Gastroesophageal sphincter (tissue), 4 donors: ENCODE measurements around the gene SDC1. TPM values are rescaled to one million over a fixed set of nuclear protein-coding genes. Genes with fewer than 3 reads are reported as not detected.

Experiments
- ATAC-seq: fragments of 150-250 bp; one replicate; pipeline ENCODE4 v1.9.1; 2016; ENCODE audit warnings: mild to moderate bottlenecking, moderate library complexity
- H3K27ac ChIP-seq, 4 donors: fragments of 200-600 bp; sonication (generic) in 3 of 4; 1 replicate in 3 of 4; 2 replicates in 1 of 4; pipeline ENCODE4 v1.5.1; 2016 to 2019
- H3K27me3 ChIP-seq: fragments of 200-600 bp; sonication (generic); one replicate; pipeline ENCODE4 v1.5.1; 2019
- H3K36me3 ChIP-seq, 2 donors: fragments of 200-600 bp; sonication (generic); one replicate each; pipeline ENCODE4 v1.5.1; 2019; ENCODE audit warnings: control low read depth in 1 of 2
- H3K4me1 ChIP-seq, 3 donors: fragments of 200-600 bp; sonication (generic); 1 replicate in 2 of 3; 2 replicates in 1 of 3; pipeline ENCODE4 v1.5.1; 2016 to 2019; ENCODE audit warnings: control low read depth in 2 of 3
- H3K4me3 ChIP-seq, 2 donors: fragments of 200-600 bp; sonication (generic); one replicate each; pipeline ENCODE4 v1.5.1; 2019; ENCODE audit warnings: mild to moderate bottlenecking in 1 of 2, moderate library complexity in 1 of 2
- H3K9me3 ChIP-seq, 3 donors: fragments of 200-600 bp; sonication (generic); one replicate each; pipeline ENCODE4 v1.5.1; 2017 to 2019; ENCODE audit warnings: control low read depth in 2 of 3
- CTCF ChIP-seq, 4 experiments: fragments of 200-600 bp in 2 of 4; fragments of 450-650 bp in 2 of 4; sonication (generic) in 1 of 4; IDR thresholded peaks; one replicate each; pipeline ENCODE4 v1.5.1; 2017 to 2019; ENCODE audit warnings: antibody characterized with exemption in 4 of 4, mild to moderate bottlenecking in 2 of 4, moderate library complexity in 2 of 4
- EP300 ChIP-seq: sonication (generic); formaldehyde crosslinking; IDR thresholded peaks from one replicate; pipeline ENCODE4 v1.6.1; 2017; ENCODE audit warnings: antibody characterized with exemption, mild to moderate bottlenecking
- POLR2A ChIP-seq, 2 donors: fragments of 450-650 bp; IDR thresholded peaks; one replicate each; pipeline ENCODE4 v1.6.1; 2017; ENCODE audit warnings: antibody characterized with exemption in 2 of 2, mild to moderate bottlenecking in 2 of 2, moderate library complexity in 1 of 2
- POLR2AphosphoS5 ChIP-seq: sonication (generic); formaldehyde crosslinking; IDR thresholded peaks from one replicate; pipeline ENCODE4 v1.6.1; 2017; ENCODE audit warnings: antibody characterized with exemption
- WGBS, 2 donors: methylation state at CpG; one replicate each; pipeline ENCODE4 v1.1.5; 2018; ENCODE audit warnings: low coverage in 1 of 2; 5-methylcytosine and 5-hydroxymethylcytosine counted together
- total RNA-seq, 4 donors: library from RNA; depleted of rRNA; stranded (reverse); fragments of >200 nt; gene quantifications; one replicate each; pipeline ENCODE4 v1.1.0, GENCODE V29; 2016

SDC1 gene
- total RNA-seq, 4 donors from 2014 or later, result 1.1 to 29.5 (median 1.8) TPM

- TF ChIP-seq POLR2AphosphoS5, result no peak
- 90 to 94% methylated on average over 2 of the region's 5 CpGs for WGBS, 2 donors
- H3K27ac ChIP-seq, result no peak overlapping the region
- peaks cover 14% of the 10 kb centered on the region for H3K27me3 ChIP-seq
- no peak for ATAC-seq
- no peaks in the 10 kb centered on the region for H3K36me3 ChIP-seq
- no peaks in the 10 kb centered on the region for H3K9me3 ChIP-seq
- H3K4me1 ChIP-seq, result no peaks in the 10 kb centered on the region
- H3K4me3 ChIP-seq, result no peak overlapping the region
These were observed 51.9 kb downstream of the SDC1 start for GRCh38 chr2:20173064-20173463.

DNA sequence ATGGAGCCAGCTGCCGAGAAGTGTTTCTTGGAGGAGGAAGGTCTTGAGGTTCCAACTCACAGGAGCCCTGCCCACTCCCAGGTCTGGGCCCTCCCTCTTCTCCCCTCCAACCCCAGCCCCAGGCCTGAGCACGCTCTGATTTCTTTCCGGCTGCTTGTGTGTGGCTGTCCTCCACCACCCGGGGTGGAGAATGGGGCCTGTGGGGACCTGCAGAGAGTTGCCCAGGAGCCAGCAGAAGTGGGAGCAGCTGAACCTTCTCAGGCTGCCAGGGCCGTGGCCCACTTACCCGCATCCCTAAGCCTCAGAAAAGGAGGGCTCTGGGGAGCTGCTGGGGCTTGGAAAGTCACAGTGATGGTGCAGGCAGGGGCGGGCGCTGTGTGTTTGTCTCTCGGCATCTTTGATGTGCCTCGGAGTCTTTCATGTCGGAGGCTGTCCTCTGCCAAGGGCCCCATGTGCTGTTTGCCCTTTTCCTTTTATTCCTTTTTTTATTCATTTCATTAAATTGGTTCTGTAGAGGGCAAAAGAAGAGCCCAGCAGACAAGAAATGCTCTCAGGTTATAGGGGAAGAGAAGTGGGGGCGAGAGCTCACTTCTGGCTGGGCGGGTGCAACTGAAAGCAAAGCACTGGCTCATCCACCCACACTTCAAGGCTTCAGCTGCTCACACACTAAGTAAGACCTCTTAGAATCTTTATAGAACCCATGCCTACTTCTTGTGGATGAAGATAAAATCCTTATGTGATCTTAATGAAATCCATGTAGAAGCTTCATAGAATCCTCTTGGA, 52.5 kb downstream of the SDC1 start:
- WGBS, 2 donors, result 57 to 72% methylated on average over 3 to 6 of the region's 13 CpGs
- Histone ChIP-seq H3K27me3 (peaks cover 20% of the 10 kb centered on the region), H3K36me3 (no peaks in the 10 kb centered on the region), H3K9me3 (no peaks in the 10 kb centered on the region), H3K27ac (no peak overlapping the region), H3K4me3 (no peak overlapping the region), H3K4me1 (no peaks in the 10 kb centered on the region)
- no peak for ATAC-seq
- TF ChIP-seq POLR2AphosphoS5 (no peak), CTCF (IDR thresholded peaks at IDR 0.05) (no peak), POLR2A (IDR thresholded peaks at IDR 0.05) (no peak), EP300 (no peak)

GRCh38 chr2:20171445-20171977, 53.4 kb downstream of the SDC1 start:
- ATAC-seq, result no peak
- Histone ChIP-seq H3K27me3 (peaks cover 23% of the 10 kb centered on the region), H3K4me3 (no peak overlapping the region), H3K9me3 (no peaks in the 10 kb centered on the region), H3K27ac (no peak overlapping the region), H3K36me3 (no peaks in the 10 kb centered on the region), H3K4me1 (no peaks in the 10 kb centered on the region)
- WGBS, 2 donors, result 80% methylated on average over 1 of the region's 3 CpGs; no CpG with 5 or more reads in 1 of the 2 donors
- TF ChIP-seq CTCF (IDR thresholded peaks at IDR 0.05) (no peak), EP300 (no peak), POLR2AphosphoS5 (no peak), POLR2A (IDR thresholded peaks at IDR 0.05) (no peak)

- H3K27ac ChIP-seq, result no peak overlapping the region
- 64 to 91% methylated on average over 1 to 9 of the region's 14 CpGs for WGBS, 2 donors
These were observed 54.2 kb downstream of the SDC1 start for GRCh38 chr2:20170704-20171250.

More at GRCh38 chr2:20170704-20171250, 54.2 kb downstream of the SDC1 start:
- H3K36me3 ChIP-seq, result no peaks in the 10 kb centered on the region
- H3K9me3 ChIP-seq, result no peaks in the 10 kb centered on the region
- peaks cover 23% of the 10 kb centered on the region for H3K27me3 ChIP-seq
- TF ChIP-seq CTCF (IDR thresholded peaks at IDR 0.05), result no peak
- H3K4me1 ChIP-seq, result no peaks in the 10 kb centered on the region
- H3K4me3 ChIP-seq, result no peak overlapping the region
- no peak for ATAC-seq
